Activated CD4-positive, alpha-beta T cell treated with anti-CD3 and anti-CD28 coated beads for 1 hour (primary cell): ENCODE data around the gene TACR2.

ENCODE experiments used
- DNase-seq: peaks from one replicate; pipeline ENCODE4 v3.0.0-alpha.2; 2020

The TACR2 gene

GRCh38 chr10:69400936-69401335, 15.8 kb downstream of the TACR2 start:
- DNase-seq: no peak

- no peak for DNase-seq
These were observed 18.3 kb downstream of the TACR2 start for GRCh38 chr10:69398466-69398865.

- no peak for DNase-seq
These were observed 18.7 kb downstream of the TACR2 start for GRCh38 chr10:69397972-69398371.

GRCh38 chr10:69394020-69394419, 22.7 kb downstream of the TACR2 start:
- no peak for DNase-seq

GRCh38 chr10:69392481-69393000, 24.2 kb downstream of the TACR2 start:
- peak; percentile 71 for DNase-seq

- no peak for DNase-seq
These were observed 25.6 kb downstream of the TACR2 start for GRCh38 chr10:69391158-69391557.

- no peak for DNase-seq
These were observed 26.8 kb downstream of the TACR2 start for GRCh38 chr10:69389827-69390490.

- no peak for DNase-seq
These were observed 28.2 kb downstream of the TACR2 start for GRCh38 chr10:69388488-69388887.

GRCh38 chr10:69387500-69387899, 29.2 kb downstream of the TACR2 start:
- DNase-seq: no peak

GRCh38 chr10:69385454-69386350, 31.0 kb downstream of the TACR2 start:
- no peak for DNase-seq

GRCh38 chr10:69384320-69384719, 32.4 kb downstream of the TACR2 start:
- no peak for DNase-seq

- DNase-seq: no peak
These were observed 33.2 kb downstream of the TACR2 start for GRCh38 chr10:69383558-69383957.

GRCh38 chr10:69382382-69383117, 34.2 kb downstream of the TACR2 start:
- no peak for DNase-seq

GRCh38 chr10:69379800-69380199, 36.9 kb downstream of the TACR2 start:
- no peak for DNase-seq

- DNase-seq: no peak
These were observed 38.8 kb downstream of the TACR2 start for GRCh38 chr10:69377933-69378332.

- DNase-seq: no peak
These were observed 39.5 kb downstream of the TACR2 start for GRCh38 chr10:69377191-69377590.

- no peak for DNase-seq
These were observed 40.1 kb downstream of the TACR2 start for GRCh38 chr10:69376662-69377061.

GRCh38 chr10:69375307-69376151, 41.2 kb downstream of the TACR2 start:
- DNase-seq: no peak

- DNase-seq: no peak
These were observed 41.8 kb downstream of the TACR2 start for GRCh38 chr10:69374931-69375306.

- DNase-seq: no peak
These were observed 42.5 kb downstream of the TACR2 start for GRCh38 chr10:69374242-69374641.

- DNase-seq: no peak
These were observed 44.4 kb downstream of the TACR2 start for GRCh38 chr10:69372126-69372980.
